GM20000 (cell line): ENCODE results near the gene FADD.

Experiments
- DNase-seq: peaks from one replicate; pipeline ENCODE4 v3.0.0; 2012; ENCODE audit warnings: low spot score
- CTCF ChIP-seq: IDR thresholded peaks from 2 replicates; pipeline ENCODE4 v1.5.1; 2012; ENCODE audit warnings: mild to moderate bottlenecking, control low read depth; ENCODE audit errors: extremely low read depth, missing control alignments

FADD gene

GRCh38 chr11:70230840-70231710 is 28.0 kb downstream of the FADD start:
- no peak for DNase-seq
- TF ChIP-seq CTCF, result no peak

GRCh38 chr11:70233034-70233433 is 29.9 kb downstream of the FADD start:
- TF ChIP-seq CTCF, result no peak
- no peak for DNase-seq

- DNase-seq, result no peak
- no peak for TF ChIP-seq CTCF
These were observed 30.4 kb downstream of the FADD start for GRCh38 chr11:70233511-70233934.

- no peak for DNase-seq
- no peak for TF ChIP-seq CTCF
These were observed 30.9 kb downstream of the FADD start for GRCh38 chr11:70233962-70234361.

GRCh38 chr11:70240337-70240736 is 37.2 kb downstream of the FADD start:
- DNase-seq, result no peak
- TF ChIP-seq CTCF, result no peak

GRCh38 chr11:70241709-70242108 is 38.6 kb downstream of the FADD start:
- no peak for TF ChIP-seq CTCF
- DNase-seq, result no peak

GRCh38 chr11:70242885-70243284 is 39.8 kb downstream of the FADD start:
- DNase-seq, result no peak
- no peak for TF ChIP-seq CTCF
